ENCODE measurements around the gene GNG11. TPM values are rescaled to one million over a fixed set of nuclear protein-coding genes. Genes with fewer than 3 reads are reported as not detected.

Gene GNG11
- total RNA-seq, 1 donor from 2014 or later, result 20.4 TPM

DNA sequence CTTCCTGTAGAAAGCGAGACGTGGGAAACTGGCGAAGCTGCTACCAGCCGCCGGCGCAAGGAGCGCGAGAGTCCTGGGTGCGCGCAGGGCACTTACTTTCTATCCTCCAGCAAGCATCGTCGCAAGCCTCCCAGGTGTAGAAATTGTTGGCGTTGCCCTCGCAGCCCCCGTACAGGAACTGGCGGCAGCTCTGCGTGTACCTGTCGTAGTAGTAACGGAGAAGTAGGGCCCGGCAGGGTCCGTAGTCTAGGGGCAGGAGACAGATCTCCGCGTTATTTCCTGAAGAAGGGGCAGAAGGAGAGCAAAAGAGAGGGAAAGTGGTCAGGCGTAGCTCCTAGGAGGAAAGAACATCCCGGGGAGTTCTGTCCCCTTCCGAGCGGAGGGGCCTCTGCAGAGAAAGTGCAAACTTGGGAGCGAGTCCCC, 31.5 kb upstream of the GNG11 start:
- Histone ChIP-seq H3K4me1 (ENCODE audit: control insufficient read depth in 3 of 3, insufficient read depth in 3 of 3, low read length in 3 of 3) (peaks cover 0 to 4% (median 0%) of the 10 kb centered on the region in 3 donors), H3K9me3 (ENCODE audit: control insufficient read depth in 3 of 3, low read length in 3 of 3) (no peaks in the 10 kb centered on the region), H3K36me3 (ENCODE audit: control insufficient read depth in 3 of 3, insufficient read depth in 3 of 3, low read length in 3 of 3) (no peaks in the 10 kb centered on the region), H3K27ac (ENCODE audit: low read depth, low read length) (no peak overlapping the region), H3K4me3 (ENCODE audit: low read length in 3 of 3) (peak overlapping the region; percentile 56 to 64 (median 62)), H3K9ac (ENCODE audit: low read depth in 1 of 3, low read length in 3 of 3) (peak overlapping the region in 2 of 3 donors; percentile 4 to 23), H3K27me3 (ENCODE audit: control insufficient read depth in 3 of 3, insufficient read depth in 3 of 3, low read length in 3 of 3) (peaks cover 5 to 11% (median 9%) of the 10 kb centered on the region in 3 donors)

DNA sequence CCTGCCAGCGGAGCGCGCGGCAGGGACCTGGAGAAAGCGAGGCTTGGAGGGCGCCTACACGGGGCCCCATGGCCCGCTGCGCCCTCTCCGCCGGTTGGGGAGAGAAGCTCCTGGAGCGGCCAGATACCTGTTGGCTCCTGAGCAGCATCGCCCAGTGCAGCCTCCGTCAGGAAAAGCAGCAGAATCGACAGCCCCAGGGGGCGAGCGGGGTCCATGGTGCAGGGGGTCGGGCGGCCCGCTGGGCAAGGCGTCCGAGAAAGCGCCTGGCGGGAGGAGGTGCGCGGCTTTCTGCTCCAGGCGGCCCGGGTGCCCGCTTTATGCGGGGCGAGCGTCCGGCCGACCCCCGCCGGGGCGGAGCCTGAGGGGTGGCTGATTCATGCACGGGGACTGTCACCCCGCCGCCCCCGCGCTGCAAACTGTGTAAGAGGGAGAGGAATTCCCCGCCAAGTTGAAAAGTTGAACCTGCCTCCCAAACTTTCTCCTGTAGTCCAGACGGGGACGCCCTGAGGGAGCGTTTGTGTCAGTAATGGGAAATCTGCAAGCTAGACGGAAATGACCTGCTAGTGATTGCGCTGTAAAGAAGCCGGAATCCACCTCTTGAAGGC, 31.0 kb upstream of the GNG11 start, which contains the start of gene TFPI2:
TFPI2 (minus strand) TSS at position 290 of the 605 bp plus-strand sequence; CDS start at position 215, 75 bp downstream.
- Histone ChIP-seq H3K27me3 (ENCODE audit: control insufficient read depth in 3 of 3, insufficient read depth in 3 of 3, low read length in 3 of 3) (peaks cover 5 to 11% (median 9%) of the 10 kb centered on the region in 3 donors), H3K36me3 (ENCODE audit: control insufficient read depth in 3 of 3, insufficient read depth in 3 of 3, low read length in 3 of 3) (no peaks in the 10 kb centered on the region), H3K9me3 (ENCODE audit: control insufficient read depth in 3 of 3, low read length in 3 of 3) (no peaks in the 10 kb centered on the region), H3K27ac (ENCODE audit: low read depth, low read length) (no peak within 1 kb of the TSS), H3K9ac (ENCODE audit: low read depth in 1 of 3, low read length in 3 of 3) (peak within 1 kb of the TSS in 2 of 3 donors; percentile 4 to 23), H3K4me3 (ENCODE audit: low read length in 3 of 3) (peak within 1 kb of the TSS; percentile 56 to 64 (median 62)), H3K4me1 (ENCODE audit: control insufficient read depth in 3 of 3, insufficient read depth in 3 of 3, low read length in 3 of 3) (peaks cover 0 to 4% (median 0%) of the 10 kb centered on the region in 3 donors)

DNA sequence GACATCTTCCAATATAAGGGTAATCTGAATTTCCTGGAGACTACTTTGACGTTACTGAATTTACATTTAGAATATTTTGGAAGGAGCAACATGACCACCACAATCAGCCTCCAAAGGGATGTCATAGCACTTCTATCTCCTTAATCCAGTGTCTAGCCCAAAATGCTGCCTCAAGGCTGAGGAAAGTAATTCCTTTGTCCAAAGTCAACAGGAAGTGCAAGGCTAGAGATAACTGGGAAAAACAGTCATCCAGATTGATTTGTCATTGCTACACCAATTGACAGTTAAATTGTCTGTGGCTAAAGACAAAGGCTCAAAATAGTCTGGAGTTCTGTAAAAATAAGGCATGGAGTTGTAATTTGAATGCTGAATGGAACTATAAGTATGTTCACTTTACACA, 27.1 kb upstream of the GNG11 start:
- H3K4me3 ChIP-seq (ENCODE audit: low read length in 3 of 3), result no peak overlapping the region
- H3K27me3 ChIP-seq (ENCODE audit: control insufficient read depth in 3 of 3, insufficient read depth in 3 of 3, low read length in 3 of 3), result peaks cover 5 to 13% (median 9%) of the 10 kb centered on the region in 3 donors
- no peak overlapping the region for H3K27ac ChIP-seq (ENCODE audit: low read depth, low read length)
- peaks cover 0 to 4% (median 0%) of the 10 kb centered on the region in 3 donors for H3K4me1 ChIP-seq (ENCODE audit: control insufficient read depth in 3 of 3, insufficient read depth in 3 of 3, low read length in 3 of 3)
- no peaks in the 10 kb centered on the region for H3K9me3 ChIP-seq (ENCODE audit: control insufficient read depth in 3 of 3, low read length in 3 of 3)
- H3K9ac ChIP-seq (ENCODE audit: low read depth in 1 of 3, low read length in 3 of 3), result no peak overlapping the region
- H3K36me3 ChIP-seq (ENCODE audit: control insufficient read depth in 3 of 3, insufficient read depth in 3 of 3, low read length in 3 of 3), result no peaks in the 10 kb centered on the region

DNA sequence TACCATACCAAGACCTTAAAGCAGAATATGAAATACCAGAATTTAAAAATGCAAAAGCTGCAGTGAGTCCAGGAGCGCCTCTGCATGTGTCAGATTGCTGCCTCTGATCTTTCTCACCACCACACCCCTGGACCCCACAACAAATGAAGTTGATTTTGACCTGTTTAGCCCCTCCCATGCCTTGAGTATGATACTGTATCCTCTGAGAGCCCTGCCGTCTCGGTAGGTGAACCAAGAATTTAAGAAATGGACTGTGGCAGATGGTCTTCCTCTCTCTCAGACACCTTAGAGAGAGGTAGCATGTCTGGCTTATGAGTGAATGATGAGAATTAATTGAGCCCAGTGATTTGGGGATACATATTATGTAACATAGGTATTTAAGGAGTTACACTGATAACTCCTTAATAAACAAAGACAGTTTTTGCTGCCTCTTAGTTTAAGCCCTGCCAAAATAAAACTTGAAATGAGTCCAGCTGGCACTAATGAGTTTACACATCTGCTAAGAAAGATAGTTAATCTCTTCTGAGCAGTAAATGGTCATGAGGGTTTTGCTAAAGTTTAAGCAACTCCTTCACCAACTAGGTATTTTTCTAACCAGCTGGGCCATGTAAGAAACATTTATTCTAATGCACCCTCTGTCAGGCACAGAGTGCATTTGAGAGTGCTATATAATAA, 26.4 kb upstream of the GNG11 start:
- Histone ChIP-seq H3K9me3 (ENCODE audit: control insufficient read depth in 3 of 3, low read length in 3 of 3) (no peaks in the 10 kb centered on the region), H3K27me3 (ENCODE audit: control insufficient read depth in 3 of 3, insufficient read depth in 3 of 3, low read length in 3 of 3) (peaks cover under 1 to 9% (median 7%) of the 10 kb centered on the region in 3 donors), H3K4me3 (ENCODE audit: low read length in 3 of 3) (no peak overlapping the region), H3K36me3 (ENCODE audit: control insufficient read depth in 3 of 3, insufficient read depth in 3 of 3, low read length in 3 of 3) (no peaks in the 10 kb centered on the region), H3K4me1 (ENCODE audit: control insufficient read depth in 3 of 3, insufficient read depth in 3 of 3, low read length in 3 of 3) (peaks cover 0 to 2% (median 0%) of the 10 kb centered on the region in 3 donors), H3K9ac (ENCODE audit: low read depth in 1 of 3, low read length in 3 of 3) (no peak overlapping the region), H3K27ac (ENCODE audit: low read depth, low read length) (no peak overlapping the region)

DNA sequence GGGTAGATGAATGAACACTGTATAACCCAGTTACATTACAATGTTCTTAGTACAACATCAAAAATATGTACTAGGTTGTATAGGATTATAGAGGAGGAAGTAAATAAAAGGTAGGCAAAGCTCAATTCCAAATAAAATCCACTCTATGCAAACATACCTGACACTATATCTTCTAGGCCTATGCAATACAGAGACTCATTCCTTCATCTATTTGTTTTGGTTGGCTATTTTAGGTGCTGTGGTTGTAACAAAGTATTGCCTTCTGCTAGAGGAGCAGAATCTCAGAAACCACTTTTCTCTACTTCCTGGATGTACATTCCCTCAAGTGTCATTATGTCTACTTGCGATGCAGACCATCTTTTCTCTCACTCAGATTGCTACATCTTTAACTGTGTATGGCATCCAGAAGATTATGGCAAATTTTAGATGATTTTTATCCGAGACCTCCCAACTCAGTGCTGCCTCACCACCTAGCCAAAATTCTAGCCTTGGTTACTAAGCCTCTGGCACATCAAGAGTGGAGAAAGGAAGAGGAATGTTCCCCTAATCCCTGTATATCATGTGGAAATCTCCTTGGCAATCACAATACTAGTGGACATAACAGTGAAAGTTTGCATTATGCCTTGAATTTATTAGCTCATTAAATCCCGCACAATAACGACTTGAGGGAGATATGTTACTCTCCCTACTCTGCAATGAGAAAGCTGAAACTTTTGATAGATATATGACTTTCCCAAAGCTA, 25.5 kb upstream of the GNG11 start:
- H3K4me1 ChIP-seq (ENCODE audit: control insufficient read depth in 3 of 3, insufficient read depth in 3 of 3, low read length in 3 of 3), result no peaks in the 10 kb centered on the region
- no peak overlapping the region for H3K27ac ChIP-seq (ENCODE audit: low read depth, low read length)

DNA sequence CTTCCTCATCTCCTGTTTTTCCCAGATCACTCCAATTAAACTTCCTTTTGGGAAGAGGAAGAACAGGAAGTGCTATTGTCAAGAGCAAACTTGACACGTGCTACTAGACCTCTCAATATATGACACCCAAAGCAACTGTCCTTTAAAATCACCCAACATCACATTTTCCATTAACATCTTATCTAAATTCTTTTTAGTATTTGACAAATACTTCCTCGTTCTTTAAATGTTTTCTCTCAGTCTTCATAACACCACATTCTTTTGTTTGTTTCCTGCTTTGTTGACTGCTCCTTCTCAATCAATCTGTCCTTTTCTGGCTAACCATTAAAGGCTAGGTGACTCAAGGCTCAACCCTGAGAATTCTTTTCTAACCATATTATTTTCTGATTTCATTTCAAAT, 23.9 kb upstream of the GNG11 start:
- no peak overlapping the region for H3K9ac ChIP-seq (ENCODE audit: low read depth in 1 of 3, low read length in 3 of 3)
- H3K27me3 ChIP-seq (ENCODE audit: control insufficient read depth in 3 of 3, insufficient read depth in 3 of 3, low read length in 3 of 3), result peaks cover 0 to 2% (median 0%) of the 10 kb centered on the region in 3 donors
- no peaks in the 10 kb centered on the region for H3K9me3 ChIP-seq (ENCODE audit: control insufficient read depth in 3 of 3, low read length in 3 of 3)
- H3K4me3 ChIP-seq (ENCODE audit: low read length in 3 of 3), result no peak overlapping the region
- no peak overlapping the region for H3K27ac ChIP-seq (ENCODE audit: low read depth, low read length)
- no peaks in the 10 kb centered on the region for H3K36me3 ChIP-seq (ENCODE audit: control insufficient read depth in 3 of 3, insufficient read depth in 3 of 3, low read length in 3 of 3)
- no peaks in the 10 kb centered on the region for H3K4me1 ChIP-seq (ENCODE audit: control insufficient read depth in 3 of 3, insufficient read depth in 3 of 3, low read length in 3 of 3)

More for the DNA sequence above, 25.5 kb upstream of the GNG11 start:
- no peak overlapping the region for H3K4me3 ChIP-seq (ENCODE audit: low read length in 3 of 3)
- no peaks in the 10 kb centered on the region for H3K36me3 ChIP-seq (ENCODE audit: control insufficient read depth in 3 of 3, insufficient read depth in 3 of 3, low read length in 3 of 3)
- no peak overlapping the region for H3K9ac ChIP-seq (ENCODE audit: low read depth in 1 of 3, low read length in 3 of 3)
- H3K27me3 ChIP-seq (ENCODE audit: control insufficient read depth in 3 of 3, insufficient read depth in 3 of 3, low read length in 3 of 3), result peaks cover 0 to 2% (median under 1%) of the 10 kb centered on the region in 3 donors
- H3K9me3 ChIP-seq (ENCODE audit: control insufficient read depth in 3 of 3, low read length in 3 of 3), result no peaks in the 10 kb centered on the region

DNA sequence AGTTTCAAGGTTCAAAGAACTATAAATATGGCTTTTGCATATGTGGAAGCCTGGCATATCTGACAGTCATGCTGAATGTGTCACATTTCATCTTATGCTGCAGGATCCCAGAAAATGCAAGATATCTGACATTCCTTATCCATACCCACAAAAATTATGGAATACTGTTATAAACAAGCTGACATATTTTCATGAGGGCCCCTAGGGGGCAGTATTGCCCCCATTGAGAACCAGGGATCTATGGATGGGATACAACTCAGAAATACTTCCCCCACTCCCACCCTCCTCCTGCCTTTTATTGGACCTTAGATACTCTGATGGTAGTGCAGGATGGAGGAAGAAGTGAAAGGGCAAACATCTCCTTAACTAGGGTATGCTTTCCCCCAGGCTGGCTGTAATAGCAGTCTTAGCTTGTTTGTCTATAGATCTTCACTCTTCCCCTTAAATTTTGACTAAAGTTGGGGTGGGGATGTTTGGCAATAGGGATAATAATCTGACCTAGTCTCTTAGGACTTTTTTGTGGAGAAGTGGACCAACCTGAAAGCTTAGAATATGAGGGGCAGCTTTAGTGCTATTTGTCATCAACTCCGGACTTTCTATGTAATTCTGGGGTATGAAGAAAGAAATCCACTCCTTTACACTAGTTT, 18.6 kb upstream of the GNG11 start:
- Histone ChIP-seq H3K27ac (ENCODE audit: low read depth, low read length) (no peak overlapping the region), H3K9ac (ENCODE audit: low read depth in 1 of 3, low read length in 3 of 3) (no peak overlapping the region), H3K4me3 (ENCODE audit: low read length in 3 of 3) (no peak overlapping the region), H3K27me3 (ENCODE audit: control insufficient read depth in 3 of 3, insufficient read depth in 3 of 3, low read length in 3 of 3) (no peaks in the 10 kb centered on the region), H3K9me3 (ENCODE audit: control insufficient read depth in 3 of 3, low read length in 3 of 3) (no peaks in the 10 kb centered on the region), H3K4me1 (ENCODE audit: control insufficient read depth in 3 of 3, insufficient read depth in 3 of 3, low read length in 3 of 3) (no peaks in the 10 kb centered on the region), H3K36me3 (ENCODE audit: control insufficient read depth in 3 of 3, insufficient read depth in 3 of 3, low read length in 3 of 3) (no peaks in the 10 kb centered on the region)

DNA sequence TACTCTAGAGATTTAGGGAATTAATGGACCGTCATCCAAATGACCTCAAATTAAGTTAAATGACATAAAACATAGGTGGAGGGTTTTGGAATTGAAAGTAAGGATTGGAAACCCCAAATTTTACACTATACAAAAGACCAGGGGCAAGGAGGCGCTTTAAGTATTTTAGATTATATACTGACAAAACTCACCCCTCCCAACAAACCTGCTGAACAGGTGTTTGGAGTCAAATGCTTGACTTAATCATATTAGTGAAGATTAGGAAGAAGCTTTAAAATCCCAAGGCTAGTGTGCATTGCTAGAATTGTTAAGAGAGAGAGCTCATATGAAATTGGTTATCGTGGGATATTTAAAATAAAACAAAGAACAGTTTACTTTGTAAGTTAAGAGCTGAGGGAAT, 15.3 kb upstream of the GNG11 start, which contains the start of gene GNGT1:
GNGT1 (plus strand) TSS at position 301 of the 400 bp plus-strand sequence. CDS start 180 bp downstream, outside the sequence.
- Histone ChIP-seq H3K9me3 (ENCODE audit: control insufficient read depth in 3 of 3, low read length in 3 of 3) (no peaks in the 10 kb centered on the region), H3K4me1 (ENCODE audit: control insufficient read depth in 3 of 3, insufficient read depth in 3 of 3, low read length in 3 of 3) (peaks cover 0 to 3% (median 0%) of the 10 kb centered on the region in 3 donors), H3K9ac (ENCODE audit: low read depth in 1 of 3, low read length in 3 of 3) (no peak within 1 kb of the TSS), H3K27ac (ENCODE audit: low read depth, low read length) (no peak within 1 kb of the TSS), H3K4me3 (ENCODE audit: low read length in 3 of 3) (no peak within 1 kb of the TSS), H3K36me3 (ENCODE audit: control insufficient read depth in 3 of 3, insufficient read depth in 3 of 3, low read length in 3 of 3) (no peaks in the 10 kb centered on the region), H3K27me3 (ENCODE audit: control insufficient read depth in 3 of 3, insufficient read depth in 3 of 3, low read length in 3 of 3) (no peaks in the 10 kb centered on the region)

DNA sequence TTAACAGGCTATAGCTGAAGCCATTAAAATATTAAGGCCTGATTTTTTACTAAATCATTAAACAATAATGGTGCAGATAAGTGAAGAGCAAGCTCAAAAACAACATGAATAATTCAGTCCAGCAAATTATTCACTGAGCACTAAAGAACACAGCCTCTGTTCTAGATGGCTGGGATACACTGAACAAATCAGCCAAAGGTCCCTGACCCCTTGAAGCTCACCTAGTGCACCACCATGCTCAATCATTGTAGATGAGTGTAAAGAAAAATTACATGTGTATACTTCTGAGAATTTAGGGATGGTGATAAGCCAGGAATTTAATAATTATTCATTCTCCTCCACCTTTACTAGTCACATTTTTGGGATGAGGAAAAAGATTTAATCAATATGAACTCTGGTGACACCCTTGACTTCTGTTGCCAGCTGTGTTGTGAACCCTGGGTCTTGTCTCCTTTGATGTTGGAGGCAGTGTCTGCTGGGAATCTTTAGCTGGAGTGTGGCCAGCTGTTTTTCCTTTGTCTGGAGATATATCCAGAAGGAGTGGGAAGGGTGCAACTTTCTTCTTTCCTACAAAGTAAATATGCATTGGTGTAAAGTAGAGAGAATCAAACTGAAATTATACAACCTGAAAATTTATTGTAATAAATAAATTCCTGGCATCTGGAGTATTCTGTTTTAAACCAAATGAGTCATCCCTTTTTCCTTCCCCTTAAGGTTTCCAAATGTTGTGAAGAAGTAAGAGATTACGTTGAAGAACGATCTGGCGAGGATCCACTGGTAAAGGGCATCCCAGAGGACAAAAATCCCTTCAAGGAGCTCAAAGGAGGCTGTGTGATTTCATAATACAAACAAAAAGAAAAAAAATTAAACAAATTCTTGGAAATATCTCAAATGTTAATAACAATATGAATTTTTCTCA, 11.2 kb upstream of the GNG11 start:
- Histone ChIP-seq H3K9ac (ENCODE audit: low read depth in 1 of 3, low read length in 3 of 3) (no peak overlapping the region), H3K4me1 (ENCODE audit: control insufficient read depth in 3 of 3, insufficient read depth in 3 of 3, low read length in 3 of 3) (peaks cover 0 to 3% (median 0%) of the 10 kb centered on the region in 3 donors), H3K9me3 (ENCODE audit: control insufficient read depth in 3 of 3, low read length in 3 of 3) (no peaks in the 10 kb centered on the region), H3K4me3 (ENCODE audit: low read length in 3 of 3) (no peak overlapping the region), H3K27me3 (ENCODE audit: control insufficient read depth in 3 of 3, insufficient read depth in 3 of 3, low read length in 3 of 3) (no peaks in the 10 kb centered on the region), H3K27ac (ENCODE audit: low read depth, low read length) (no peak overlapping the region), H3K36me3 (ENCODE audit: control insufficient read depth in 3 of 3, insufficient read depth in 3 of 3, low read length in 3 of 3) (no peaks in the 10 kb centered on the region)
